Measurements from ENCODE around the gene ITCH. TPM values are rescaled to one million over a fixed set of nuclear protein-coding genes. Genes with fewer than 3 reads are reported as not detected.

The ITCH gene
- total and polyA plus RNA-seq, 2 donors (not counting 3 experiments of a cell fraction or from before 2014, with no cell fraction given): 6.4 to 57.4 TPM

DNA sequence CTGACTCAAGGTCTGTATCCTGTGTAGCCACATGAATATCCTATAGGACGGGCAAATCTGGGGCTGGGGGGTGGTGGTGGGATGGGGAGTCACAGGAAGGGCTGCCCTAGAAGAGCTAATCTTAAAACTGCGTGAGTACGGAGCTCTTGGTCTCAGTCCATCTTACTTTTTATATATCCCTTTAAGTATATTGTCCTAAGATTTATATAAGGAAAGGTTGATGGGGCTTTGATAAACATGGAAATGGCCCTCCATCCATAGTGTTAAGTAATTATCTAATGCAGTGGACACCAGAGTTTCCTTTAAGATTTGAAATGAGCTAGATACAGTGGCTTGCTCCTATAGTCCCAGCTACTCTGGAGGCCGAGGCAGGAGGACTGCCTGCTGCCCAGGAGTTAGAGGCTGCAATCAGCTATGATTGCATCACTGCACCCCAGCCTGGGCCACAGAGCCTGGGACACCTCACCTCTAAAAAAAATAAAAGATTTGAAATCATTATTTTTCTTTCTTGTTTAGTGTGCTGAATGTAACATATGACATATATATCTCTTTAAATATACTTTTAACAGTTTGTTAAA, 128.9 kb downstream of the ITCH start:
- DNase-seq (ENCODE audit: low read depth, low spot score) (no peak), FAIRE-seq (no peak)
- intact Hi-C loops (cut with micrococcal nuclease) (no loop called here), dilution Hi-C loops (cut with MboI; ENCODE audit: extremely low pct_ligation_motif_present, low sequenced_read_pairs) (no loop called here)
- no peaks in the 10 kb centered on the region for H3K9me3 ChIP-seq (replicated peaks; ENCODE audit: control insufficient read depth, insufficient read depth, low read length)
- ChIA-PET CTCF (interaction anchor here (2.0 to 2.5 kb wide), 2 partner anchors 31 to 179 kb away, joined by 7 to 12 read pairs; no protein-coding TSS in a partner anchor), POLR2A (no interaction called here)
- no peaks in the 10 kb centered on the region for H3K4me1 ChIP-seq (ENCODE audit: control insufficient read depth, extremely low read depth, insufficient read depth, low read length)
- no peak overlapping the region for H2AFZ ChIP-seq (ENCODE audit: low read depth, low read length)
- no peaks in the 10 kb centered on the region for H3K9me1 ChIP-seq (replicated peaks; ENCODE audit: control insufficient read depth, extremely low read depth, insufficient read depth, low read length)
- no peak overlapping the region for H3K4me2 ChIP-seq (ENCODE audit: insufficient read depth, low read length)
- no peak overlapping the region for H3K27ac ChIP-seq (ENCODE audit: insufficient read depth, low read depth, low read length)
- no peak overlapping the region for H3K9ac ChIP-seq (replicated peaks; ENCODE audit: extremely low read depth, insufficient read depth, low read length)
- peaks cover 14 to 19% of the 10 kb centered on the region in 2 experiments for H3K36me3 ChIP-seq (ENCODE audit: control insufficient read depth in 2 of 2, extremely low read depth in 1 of 2, insufficient read depth in 2 of 2, low read length in 2 of 2)
- peaks cover 4% of the 10 kb centered on the region for H3K79me2 ChIP-seq (ENCODE audit: control insufficient read depth, insufficient read depth, low read length)
- no TSS peak for BruUV-seq (replicated peaks)
- no peaks in the 10 kb centered on the region for H4K20me1 ChIP-seq (replicated peaks; ENCODE audit: control insufficient read depth, extremely low read depth, insufficient read depth, low read length)
- no peak for TF ChIP-seq POLR2A (IDR thresholded peaks at IDR 0.05; ENCODE audit: low read depth, low read length)
- TF ChIP-seq, protein P1, sequence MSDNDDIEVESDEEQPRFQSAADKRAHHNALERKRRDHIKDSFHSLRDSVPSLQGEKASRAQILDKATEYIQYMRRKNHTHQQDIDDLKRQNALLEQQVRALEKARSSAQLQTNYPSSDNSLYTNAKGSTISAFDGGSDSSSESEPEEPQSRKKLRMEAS (IDR thresholded peaks at IDR 0.05; ENCODE audit: insufficient read depth, insufficient read length): no peak
- no peak for TF ChIP-seq FOS (IDR thresholded peaks at IDR 0.05; ENCODE audit: borderline replicate concordance, insufficient read depth, low read length)
- no peak for TF ChIP-seq MYC (IDR thresholded peaks at IDR 0.05; ENCODE audit: low read depth, low read length)
- no peak for TF ChIP-seq GATA2 (IDR thresholded peaks at IDR 0.05; ENCODE audit: insufficient read depth, insufficient read length, low read depth, low read length)
- TF ChIP-seq, protein P2, sequence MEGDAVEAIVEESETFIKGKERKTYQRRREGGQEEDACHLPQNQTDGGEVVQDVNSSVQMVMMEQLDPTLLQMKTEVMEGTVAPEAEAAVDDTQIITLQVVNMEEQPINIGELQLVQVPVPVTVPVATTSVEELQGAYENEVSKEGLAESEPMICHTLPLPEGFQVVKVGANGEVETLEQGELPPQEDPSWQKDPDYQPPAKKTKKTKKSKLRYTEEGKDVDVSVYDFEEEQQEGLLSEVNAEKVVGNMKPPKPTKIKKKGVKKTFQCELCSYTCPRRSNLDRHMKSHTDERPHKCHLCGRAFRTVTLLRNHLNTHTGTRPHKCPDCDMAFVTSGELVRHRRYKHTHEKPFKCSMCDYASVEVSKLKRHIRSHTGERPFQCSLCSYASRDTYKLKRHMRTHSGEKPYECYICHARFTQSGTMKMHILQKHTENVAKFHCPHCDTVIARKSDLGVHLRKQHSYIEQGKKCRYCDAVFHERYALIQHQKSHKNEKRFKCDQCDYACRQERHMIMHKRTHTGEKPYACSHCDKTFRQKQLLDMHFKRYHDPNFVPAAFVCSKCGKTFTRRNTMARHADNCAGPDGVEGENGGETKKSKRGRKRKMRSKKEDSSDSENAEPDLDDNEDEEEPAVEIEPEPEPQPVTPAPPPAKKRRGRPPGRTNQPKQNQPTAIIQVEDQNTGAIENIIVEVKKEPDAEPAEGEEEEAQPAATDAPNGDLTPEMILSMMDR (IDR thresholded peaks at IDR 0.05; ENCODE audit: extremely low read depth in 1 of 2, insufficient read depth in 1 of 2, low read depth in 1 of 2, low read length in 2 of 2): no peak
- TF ChIP-seq POLR2AphosphoS5 (IDR thresholded peaks at IDR 0.05; ENCODE audit: insufficient read depth, low read depth, low read length): no peak
- no peak for TF ChIP-seq JUN (IDR thresholded peaks at IDR 0.05; ENCODE audit: borderline replicate concordance, insufficient read depth, insufficient read length, low read depth)
- no peak for TF ChIP-seq EZH2 (IDR thresholded peaks at IDR 0.05; ENCODE audit: borderline replicate concordance, low read depth, low read length, severe bottlenecking)
- no peak overlapping the region for H3K4me3 ChIP-seq (replicated peaks in 1 of 3; ENCODE audit: insufficient read depth in 1 of 3, low read depth in 1 of 3, low read length in 3 of 3)
- no peaks in the 10 kb centered on the region for H3K27me3 ChIP-seq (ENCODE audit: control insufficient read depth in 2 of 2, insufficient read depth in 2 of 2, low read length in 2 of 2)

Measured in endothelial cell of umbilical vein (primary cell).